ENCODE results near the gene TWIST2.

DNA sequence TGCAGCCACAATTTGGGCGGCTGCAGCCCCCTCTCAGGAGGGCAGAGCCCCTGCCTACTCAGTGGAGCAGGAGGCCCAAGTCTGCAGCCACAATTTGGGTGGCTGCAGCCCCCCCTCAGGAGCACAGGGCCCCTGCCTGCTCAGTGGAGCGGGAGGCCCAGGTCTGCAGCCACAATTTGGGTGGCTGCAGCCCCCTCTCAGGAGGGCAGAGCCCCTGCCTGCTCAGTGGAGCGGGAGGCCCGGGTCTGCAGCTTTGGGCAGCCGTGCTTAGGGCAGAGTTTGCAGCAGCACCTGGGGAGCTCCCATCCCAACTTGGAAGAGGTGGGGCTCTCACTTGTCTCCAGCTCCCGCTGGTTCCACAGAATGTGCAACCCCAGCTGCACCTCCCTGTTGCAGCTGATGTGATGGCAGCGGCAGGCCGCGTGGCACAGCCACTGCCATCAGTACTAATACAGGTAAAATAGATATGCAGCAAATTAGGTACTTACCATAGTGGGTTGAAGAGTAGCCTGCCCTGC, 99.4 kb downstream of the TWIST2 start:
- TF ChIP-seq POLR2A (IDR thresholded peaks at IDR 0.05; ENCODE audit: low read depth): no peak
- TF ChIP-seq POLR2AphosphoS5 (IDR thresholded peaks at IDR 0.05): no peak
- TF ChIP-seq, protein P1, sequence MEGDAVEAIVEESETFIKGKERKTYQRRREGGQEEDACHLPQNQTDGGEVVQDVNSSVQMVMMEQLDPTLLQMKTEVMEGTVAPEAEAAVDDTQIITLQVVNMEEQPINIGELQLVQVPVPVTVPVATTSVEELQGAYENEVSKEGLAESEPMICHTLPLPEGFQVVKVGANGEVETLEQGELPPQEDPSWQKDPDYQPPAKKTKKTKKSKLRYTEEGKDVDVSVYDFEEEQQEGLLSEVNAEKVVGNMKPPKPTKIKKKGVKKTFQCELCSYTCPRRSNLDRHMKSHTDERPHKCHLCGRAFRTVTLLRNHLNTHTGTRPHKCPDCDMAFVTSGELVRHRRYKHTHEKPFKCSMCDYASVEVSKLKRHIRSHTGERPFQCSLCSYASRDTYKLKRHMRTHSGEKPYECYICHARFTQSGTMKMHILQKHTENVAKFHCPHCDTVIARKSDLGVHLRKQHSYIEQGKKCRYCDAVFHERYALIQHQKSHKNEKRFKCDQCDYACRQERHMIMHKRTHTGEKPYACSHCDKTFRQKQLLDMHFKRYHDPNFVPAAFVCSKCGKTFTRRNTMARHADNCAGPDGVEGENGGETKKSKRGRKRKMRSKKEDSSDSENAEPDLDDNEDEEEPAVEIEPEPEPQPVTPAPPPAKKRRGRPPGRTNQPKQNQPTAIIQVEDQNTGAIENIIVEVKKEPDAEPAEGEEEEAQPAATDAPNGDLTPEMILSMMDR (IDR thresholded peaks at IDR 0.05): no peak
- no peak for TF ChIP-seq EP300 (IDR thresholded peaks at IDR 0.05)

Data from esophagus muscularis mucosa (tissue), 4 donors.